ENCODE measurements around the gene GSDME.

Gene GSDME

GRCh38 chr7:24793982-24794648 is 36.9 kb upstream of the GSDME start:
- Histone ChIP-seq H3K27ac (ENCODE audit: low read length) (no peak overlapping the region), H3K4me3 (ENCODE audit: low read length in 2 of 2) (no peak overlapping the region), H3K9ac (ENCODE audit: low read length in 2 of 2) (no peak overlapping the region), H3K9me3 (ENCODE audit: control insufficient read depth in 2 of 2, low read length in 2 of 2) (no peaks in the 10 kb centered on the region), H3K36me3 (ENCODE audit: control insufficient read depth in 2 of 2, insufficient read depth in 2 of 2, low read length in 2 of 2) (no peaks in the 10 kb centered on the region), H3K4me1 (ENCODE audit: control insufficient read depth, insufficient read depth, low read length) (no peaks in the 10 kb centered on the region), H3K27me3 (ENCODE audit: control insufficient read depth in 1 of 2, insufficient read depth in 2 of 2, low read length in 2 of 2) (no peaks in the 10 kb centered on the region)

GRCh38 chr7:24788961-24789576 is 31.8 kb upstream of the GSDME start:
- no peak overlapping the region for H3K27ac ChIP-seq (ENCODE audit: low read length)
- no peak overlapping the region for H3K4me3 ChIP-seq (ENCODE audit: low read length in 2 of 2)
- H3K27me3 ChIP-seq (ENCODE audit: control insufficient read depth in 1 of 2, insufficient read depth in 2 of 2, low read length in 2 of 2): peaks cover 0 to 2% of the 10 kb centered on the region in 2 donors
- no peak overlapping the region for H3K9ac ChIP-seq (ENCODE audit: low read length in 2 of 2)
- H3K36me3 ChIP-seq (ENCODE audit: control insufficient read depth in 2 of 2, insufficient read depth in 2 of 2, low read length in 2 of 2): no peaks in the 10 kb centered on the region
- H3K9me3 ChIP-seq (ENCODE audit: control insufficient read depth in 2 of 2, low read length in 2 of 2): no peaks in the 10 kb centered on the region
- H3K4me1 ChIP-seq (ENCODE audit: control insufficient read depth, insufficient read depth, low read length): no peaks in the 10 kb centered on the region

- Histone ChIP-seq H3K9me3 (ENCODE audit: control insufficient read depth in 2 of 2, low read length in 2 of 2) (peaks cover 0 to 7% of the 10 kb centered on the region in 2 donors), H3K27ac (ENCODE audit: low read length) (no peak overlapping the region)
Observed at GRCh38 chr7:24788075-24788474, 30.8 kb upstream of the GSDME start.

GRCh38 chr7:24786941-24787340 is 29.7 kb upstream of the GSDME start:
- H3K9me3 ChIP-seq (ENCODE audit: control insufficient read depth in 2 of 2, low read length in 2 of 2): peaks cover 0 to 7% of the 10 kb centered on the region in 2 donors
- H3K27me3 ChIP-seq (ENCODE audit: control insufficient read depth in 1 of 2, insufficient read depth in 2 of 2, low read length in 2 of 2): peaks cover 0 to 2% of the 10 kb centered on the region in 2 donors
- H3K27ac ChIP-seq (ENCODE audit: low read length): no peak overlapping the region
- H3K9ac ChIP-seq (ENCODE audit: low read length in 2 of 2): no peak overlapping the region
- H3K36me3 ChIP-seq (ENCODE audit: control insufficient read depth in 2 of 2, insufficient read depth in 2 of 2, low read length in 2 of 2): no peaks in the 10 kb centered on the region
- no peaks in the 10 kb centered on the region for H3K4me1 ChIP-seq (ENCODE audit: control insufficient read depth, insufficient read depth, low read length)
- H3K4me3 ChIP-seq (ENCODE audit: low read length in 2 of 2): no peak overlapping the region

More at GRCh38 chr7:24788075-24788474, 30.8 kb upstream of the GSDME start:
- Histone ChIP-seq H3K4me1 (ENCODE audit: control insufficient read depth, insufficient read depth, low read length) (no peaks in the 10 kb centered on the region), H3K27me3 (ENCODE audit: control insufficient read depth in 1 of 2, insufficient read depth in 2 of 2, low read length in 2 of 2) (peaks cover 0 to 2% of the 10 kb centered on the region in 2 donors), H3K9ac (ENCODE audit: low read length in 2 of 2) (no peak overlapping the region), H3K4me3 (ENCODE audit: low read length in 2 of 2) (no peak overlapping the region), H3K36me3 (ENCODE audit: control insufficient read depth in 2 of 2, insufficient read depth in 2 of 2, low read length in 2 of 2) (no peaks in the 10 kb centered on the region)

GRCh38 chr7:24786306-24786705 is 29.0 kb upstream of the GSDME start:
- Histone ChIP-seq H3K9ac (ENCODE audit: low read length in 2 of 2) (no peak overlapping the region), H3K9me3 (ENCODE audit: control insufficient read depth in 2 of 2, low read length in 2 of 2) (peaks cover 0 to 7% of the 10 kb centered on the region in 2 donors), H3K4me3 (ENCODE audit: low read length in 2 of 2) (no peak overlapping the region), H3K27ac (ENCODE audit: low read length) (no peak overlapping the region), H3K4me1 (ENCODE audit: control insufficient read depth, insufficient read depth, low read length) (no peaks in the 10 kb centered on the region), H3K27me3 (ENCODE audit: control insufficient read depth in 1 of 2, insufficient read depth in 2 of 2, low read length in 2 of 2) (peaks cover 0 to 2% of the 10 kb centered on the region in 2 donors), H3K36me3 (ENCODE audit: control insufficient read depth in 2 of 2, insufficient read depth in 2 of 2, low read length in 2 of 2) (no peaks in the 10 kb centered on the region)

GRCh38 chr7:24784277-24784676 is 27.0 kb upstream of the GSDME start:
- peaks cover 0 to 7% of the 10 kb centered on the region in 2 donors for H3K9me3 ChIP-seq (ENCODE audit: control insufficient read depth in 2 of 2, low read length in 2 of 2)

GRCh38 chr7:24783698-24784097 is 26.4 kb upstream of the GSDME start:
- H3K27me3 ChIP-seq (ENCODE audit: control insufficient read depth in 1 of 2, insufficient read depth in 2 of 2, low read length in 2 of 2): peaks cover 0 to 2% of the 10 kb centered on the region in 2 donors
- no peaks in the 10 kb centered on the region for H3K36me3 ChIP-seq (ENCODE audit: control insufficient read depth in 2 of 2, insufficient read depth in 2 of 2, low read length in 2 of 2)
- H3K9me3 ChIP-seq (ENCODE audit: control insufficient read depth in 2 of 2, low read length in 2 of 2): peaks cover 0 to 7% of the 10 kb centered on the region in 2 donors
- H3K9ac ChIP-seq (ENCODE audit: low read length in 2 of 2): no peak overlapping the region
- H3K4me1 ChIP-seq (ENCODE audit: control insufficient read depth, insufficient read depth, low read length): no peaks in the 10 kb centered on the region
- H3K27ac ChIP-seq (ENCODE audit: low read length): no peak overlapping the region
- H3K4me3 ChIP-seq (ENCODE audit: low read length in 2 of 2): no peak overlapping the region

More at GRCh38 chr7:24784277-24784676, 27.0 kb upstream of the GSDME start:
- H3K27me3 ChIP-seq (ENCODE audit: control insufficient read depth in 1 of 2, insufficient read depth in 2 of 2, low read length in 2 of 2): peaks cover 0 to 2% of the 10 kb centered on the region in 2 donors
- H3K4me1 ChIP-seq (ENCODE audit: control insufficient read depth, insufficient read depth, low read length): no peaks in the 10 kb centered on the region
- no peak overlapping the region for H3K27ac ChIP-seq (ENCODE audit: low read length)
- H3K36me3 ChIP-seq (ENCODE audit: control insufficient read depth in 2 of 2, insufficient read depth in 2 of 2, low read length in 2 of 2): no peaks in the 10 kb centered on the region
- no peak overlapping the region for H3K9ac ChIP-seq (ENCODE audit: low read length in 2 of 2)
- no peak overlapping the region for H3K4me3 ChIP-seq (ENCODE audit: low read length in 2 of 2)

- no peaks in the 10 kb centered on the region for H3K4me1 ChIP-seq (ENCODE audit: control insufficient read depth, insufficient read depth, low read length)
- no peaks in the 10 kb centered on the region for H3K27me3 ChIP-seq (ENCODE audit: control insufficient read depth in 1 of 2, insufficient read depth in 2 of 2, low read length in 2 of 2)
- H3K36me3 ChIP-seq (ENCODE audit: control insufficient read depth in 2 of 2, insufficient read depth in 2 of 2, low read length in 2 of 2): no peaks in the 10 kb centered on the region
- H3K9ac ChIP-seq (ENCODE audit: low read length in 2 of 2): no peak overlapping the region
- no peak overlapping the region for H3K27ac ChIP-seq (ENCODE audit: low read length)
- peaks cover 0 to 7% of the 10 kb centered on the region in 2 donors for H3K9me3 ChIP-seq (ENCODE audit: control insufficient read depth in 2 of 2, low read length in 2 of 2)
- H3K4me3 ChIP-seq (ENCODE audit: low read length in 2 of 2): no peak overlapping the region
Observed at GRCh38 chr7:24781106-24781505, 23.8 kb upstream of the GSDME start.

- Histone ChIP-seq H3K4me1 (ENCODE audit: control insufficient read depth, insufficient read depth, low read length) (no peaks in the 10 kb centered on the region), H3K9me3 (ENCODE audit: control insufficient read depth in 2 of 2, low read length in 2 of 2) (peaks cover 0 to 7% of the 10 kb centered on the region in 2 donors), H3K27ac (ENCODE audit: low read length) (no peak overlapping the region), H3K36me3 (ENCODE audit: control insufficient read depth in 2 of 2, insufficient read depth in 2 of 2, low read length in 2 of 2) (no peaks in the 10 kb centered on the region), H3K4me3 (ENCODE audit: low read length in 2 of 2) (no peak overlapping the region), H3K27me3 (ENCODE audit: control insufficient read depth in 1 of 2, insufficient read depth in 2 of 2, low read length in 2 of 2) (no peaks in the 10 kb centered on the region), H3K9ac (ENCODE audit: low read length in 2 of 2) (no peak overlapping the region)
Observed at GRCh38 chr7:24779283-24779655, 22.0 kb upstream of the GSDME start.

GRCh38 chr7:24778543-24779282 is 21.4 kb upstream of the GSDME start:
- Histone ChIP-seq H3K9ac (ENCODE audit: low read length in 2 of 2) (no peak overlapping the region), H3K9me3 (ENCODE audit: control insufficient read depth in 2 of 2, low read length in 2 of 2) (peaks cover 0 to 6% of the 10 kb centered on the region in 2 donors), H3K4me3 (ENCODE audit: low read length in 2 of 2) (no peak overlapping the region), H3K36me3 (ENCODE audit: control insufficient read depth in 2 of 2, insufficient read depth in 2 of 2, low read length in 2 of 2) (no peaks in the 10 kb centered on the region), H3K27ac (ENCODE audit: low read length) (no peak overlapping the region), H3K4me1 (ENCODE audit: control insufficient read depth, insufficient read depth, low read length) (no peaks in the 10 kb centered on the region), H3K27me3 (ENCODE audit: control insufficient read depth in 1 of 2, insufficient read depth in 2 of 2, low read length in 2 of 2) (no peaks in the 10 kb centered on the region)
